H1 (cell line): ENCODE results near the gene PLXDC2. TPM values are rescaled to one million over a fixed set of nuclear protein-coding genes. Genes with fewer than 3 reads are reported as not detected.

Source experiments
- CTCF ChIA-PET: fragments of 300-600 bp; sonication (Branson Sonifier 250); formaldehyde crosslinking; loops from one replicate; lab custom pipeline; 2021; ENCODE audit not compliant: partially characterized antibody; lab: Charles Lee
- POLR2A ChIA-PET: fragments of 300-600 bp; sonication (Branson Sonifier 250); formaldehyde crosslinking; loops from one replicate; lab custom pipeline; 2021; ENCODE audit warnings: inconsistent platforms; ENCODE audit not compliant: partially characterized antibody; lab: Charles Lee
- DNase-seq, 2 experiments: peaks; one replicate each; pipeline versions ENCODE4 v3.0.0 to v3.0.0-alpha.2; 2010 to 2022; ENCODE audit warnings: low spot score in 2 of 2, low read depth in 1 of 2, mixed read lengths in 1 of 2
- FAIRE-seq: peaks from 2 replicates; lab custom pipeline; 2011; peaks lifted over from hg19 to GRCh38; lab: Jason Lieb, UNC
- H2AFZ ChIP-seq: 2 replicates; pipeline ENCODE4 v1.8.1; 2012; ENCODE audit warnings: low read length, inconsistent platforms
- H2AK5ac ChIP-seq: 2 replicates; pipeline ENCODE4 v1.6.1; 2013; ENCODE audit warnings: low read depth, low read length
- H2BK120ac ChIP-seq: replicated peaks from 2 replicates; pipeline ENCODE3; 2013; ENCODE audit warnings: low read depth, low read length, inconsistent platforms
- H2BK12ac ChIP-seq: 2 replicates; pipeline ENCODE4 v1.6.1; 2013; ENCODE audit warnings: low read depth, low read length
- H2BK15ac ChIP-seq: 2 replicates; pipeline ENCODE4 v1.6.1; 2013; ENCODE audit warnings: low read length
- H2BK20ac ChIP-seq: 2 replicates; pipeline ENCODE4 v1.6.1; 2013; ENCODE audit warnings: low read length
- H2BK5ac ChIP-seq: 2 replicates; pipeline ENCODE4 v1.6.1; 2013; ENCODE audit warnings: low read depth, low read length
- H3K14ac ChIP-seq: 2 replicates; pipeline ENCODE4 v1.6.1; 2013; ENCODE audit warnings: inconsistent platforms; ENCODE audit not compliant: insufficient read length
- H3K18ac ChIP-seq: 2 replicates; pipeline ENCODE4 v1.6.1; 2013; ENCODE audit warnings: low read length; ENCODE audit errors: extremely low read depth
- H3K23ac ChIP-seq: 2 replicates; pipeline ENCODE4 v1.6.1; 2013; ENCODE audit warnings: inconsistent platforms; ENCODE audit not compliant: insufficient read length
- H3K23me2 ChIP-seq: 2 replicates; pipeline ENCODE4 v1.6.1; 2013; ENCODE audit warnings: low read depth, low read length
- H3K27ac ChIP-seq: 2 replicates; pipeline ENCODE4 v1.6.1; 2011; ENCODE audit warnings: low read depth, low read length, inconsistent platforms
- H3K27me3 ChIP-seq, 4 experiments: replicated peaks in 1 of 4; 1 replicate in 1 of 4; 2 replicates in 3 of 4; pipeline versions ENCODE4 v1.6.1 to v1.8.1; 2011 to 2013; ENCODE audit warnings: low read length in 3 of 4, mild to moderate bottlenecking in 3 of 4, inconsistent platforms in 2 of 4, mixed read lengths in 2 of 4, moderate library complexity in 1 of 4; ENCODE audit not compliant: control insufficient read depth in 3 of 4, insufficient read depth in 3 of 4; ENCODE audit errors: extremely low read depth in 1 of 4
- H3K36me3 ChIP-seq, 4 experiments: 2 replicates each; pipeline versions ENCODE4 v1.6.1 to v1.8.1; 2011 to 2013; ENCODE audit warnings: mild to moderate bottlenecking in 4 of 4, low read length in 3 of 4, moderate library complexity in 2 of 4, control low read depth in 1 of 4, inconsistent platforms in 1 of 4; ENCODE audit not compliant: insufficient read depth in 4 of 4, control insufficient read depth in 2 of 4
- H3K4ac ChIP-seq: replicated peaks from 2 replicates; pipeline ENCODE3; 2013; ENCODE audit warnings: low read length, low read depth, mixed read lengths, inconsistent platforms; ENCODE audit not compliant: insufficient read length
- H3K4me1 ChIP-seq, 4 experiments: replicated peaks in 1 of 4; 1 replicate in 1 of 4; 2 replicates in 3 of 4; pipeline versions ENCODE4 v1.6.1 to v1.8.1; 2011 to 2013; ENCODE audit warnings: low read length in 3 of 4, inconsistent platforms in 2 of 4, mixed read lengths in 1 of 4; ENCODE audit not compliant: insufficient read depth in 4 of 4, control insufficient read depth in 3 of 4
- H3K4me2 ChIP-seq, 2 experiments: 2 replicates each; pipeline versions ENCODE4 v1.6.1 to v1.8.1; 2011 to 2013; ENCODE audit warnings: low read depth in 2 of 2, low read length in 2 of 2, control low read depth in 1 of 2, inconsistent platforms in 1 of 2, mild to moderate bottlenecking in 1 of 2; ENCODE audit not compliant: insufficient read depth in 1 of 2
- H3K4me3 ChIP-seq, 4 experiments: fragments of 200-600, 300-600 bp in 1 of 4; sonication (generic), shearing (Covaris generic), sonication (Bioruptor Twin) in 1 of 4; 2 replicates each; pipeline versions ENCODE4 v1.5.1 to v1.8.1; 2011 to 2016; ENCODE audit warnings: low read length in 4 of 4, low read depth in 3 of 4, control low read depth in 2 of 4, inconsistent platforms in 2 of 4, mild to moderate bottlenecking in 2 of 4, mixed read lengths in 1 of 4, moderate library complexity in 1 of 4; ENCODE audit not compliant: insufficient read depth in 2 of 4; ENCODE audit errors: extremely low read depth in 1 of 4
- H3K56ac ChIP-seq: replicated peaks from 2 replicates; pipeline ENCODE3; 2013; ENCODE audit warnings: low read depth, mild to moderate bottlenecking, mixed read lengths, low read length, inconsistent platforms; ENCODE audit not compliant: insufficient read length
- H3K79me1 ChIP-seq: 2 replicates; pipeline ENCODE4 v1.6.1; 2013; ENCODE audit warnings: low read depth, low read length, control low read depth
- H3K79me2 ChIP-seq, 2 experiments: 2 replicates each; pipeline versions ENCODE4 v1.6.1 to v1.8.1; 2012 to 2013; ENCODE audit warnings: low read length in 2 of 2, mild to moderate bottlenecking in 2 of 2, inconsistent platforms in 1 of 2; ENCODE audit not compliant: insufficient read depth in 2 of 2, control insufficient read depth in 1 of 2
- H3K9ac ChIP-seq, 4 experiments: replicated peaks in 1 of 4; 1 replicate in 1 of 4; 2 replicates in 3 of 4; pipeline versions ENCODE4 v1.6.1 to v1.8.1; 2011 to 2013; ENCODE audit warnings: low read depth in 3 of 4, low read length in 3 of 4, control low read depth in 2 of 4, mild to moderate bottlenecking in 2 of 4, moderate library complexity in 2 of 4, inconsistent platforms in 1 of 4; ENCODE audit errors: extremely low read depth in 1 of 4
- H3K9me3 ChIP-seq, 2 experiments: 2 replicates each; pipeline versions ENCODE4 v1.6.1 to v1.8.1; 2012 to 2013; ENCODE audit warnings: mild to moderate bottlenecking in 2 of 2, moderate library complexity in 2 of 2, control low read depth in 1 of 2, inconsistent platforms in 1 of 2, low read depth in 1 of 2, low read length in 1 of 2, mixed read lengths in 1 of 2; ENCODE audit not compliant: insufficient read depth in 2 of 2
- H4K20me1 ChIP-seq, 2 experiments: replicated peaks in 1 of 2; 2 replicates each; pipeline versions ENCODE3 to v1.8.1; 2011 to 2013; ENCODE audit warnings: inconsistent platforms in 2 of 2, low read length in 2 of 2, mild to moderate bottlenecking in 1 of 2; ENCODE audit not compliant: insufficient read depth in 2 of 2, control insufficient read depth in 1 of 2
- H4K5ac ChIP-seq: 2 replicates; pipeline ENCODE4 v1.6.1; 2013; ENCODE audit warnings: low read length, low read depth, mixed read lengths, inconsistent platforms; ENCODE audit not compliant: insufficient read length
- H4K8ac ChIP-seq: 2 replicates; pipeline ENCODE4 v1.8.0; 2013; ENCODE audit warnings: mild to moderate bottlenecking, moderate library complexity, low read length, inconsistent platforms; ENCODE audit not compliant: insufficient read depth; ENCODE audit errors: extremely low read depth
- H4K91ac ChIP-seq: replicated peaks from 2 replicates; pipeline ENCODE3; 2013; ENCODE audit warnings: low read length, mixed read lengths, inconsistent platforms; ENCODE audit not compliant: insufficient read length
- BRCA1 ChIP-seq: IDR thresholded peaks from 2 replicates; pipeline ENCODE4 v1.6.1; 2012; ENCODE audit warnings: low read depth, low read length, improper control_type of control experiment
- CBX5 ChIP-seq: fragments of 300-800, 300-1000 bp; sonication (generic); IDR thresholded peaks from 2 replicates; pipeline ENCODE4 v1.7.1; 2016; ENCODE audit warnings: antibody characterized with exemption, low read length, low read depth
- CHD1 ChIP-seq: IDR thresholded peaks from 2 replicates; pipeline ENCODE4 v1.6.1; 2012; ENCODE audit warnings: low read depth, low read length, improper control_type of control experiment
- GABPA ChIP-seq: IDR thresholded peaks from 2 replicates; pipeline ENCODE4 v1.6.1; 2011; ENCODE audit warnings: mild to moderate bottlenecking, low read length, moderate library complexity, borderline replicate concordance; ENCODE audit not compliant: insufficient read depth
- KDM5A ChIP-seq: fragments of 200-600 bp; IDR thresholded peaks from 2 replicates; pipeline ENCODE4 v1.7.1; 2012; ENCODE audit warnings: mild to moderate bottlenecking, low read length, inconsistent platforms, mixed read lengths
- NANOG ChIP-seq: IDR thresholded peaks from 2 replicates; pipeline ENCODE4 v1.6.1; 2011; ENCODE audit warnings: low read length, low read depth, mild to moderate bottlenecking, inconsistent platforms; ENCODE audit not compliant: insufficient read depth, poor library complexity, severe bottlenecking
- NRF1 ChIP-seq: IDR thresholded peaks from 2 replicates; pipeline ENCODE4 v1.6.1; 2011; ENCODE audit warnings: mild to moderate bottlenecking, low read depth, low read length, improper control_type of control experiment
- POLR2AphosphoS5 ChIP-seq: IDR thresholded peaks from 2 replicates; pipeline ENCODE4 v1.6.1; 2011; ENCODE audit warnings: low read depth, low read length
- RNF2 ChIP-seq: fragments of 200-900, 300-1000 bp; sonication (generic); IDR thresholded peaks from 2 replicates; pipeline ENCODE4 v1.7.1; 2016; ENCODE audit warnings: borderline replicate concordance, low read depth, mild to moderate bottlenecking, antibody characterized with exemption, low read length; ENCODE audit not compliant: poor library complexity, severe bottlenecking; ENCODE audit errors: missing control alignments
- TCF12 ChIP-seq: IDR thresholded peaks from 2 replicates; pipeline ENCODE4 v1.6.1; 2011; ENCODE audit warnings: low read depth, mild to moderate bottlenecking, low read length
- WGBS, 2 experiments: shearing (Covaris generic) in 1 of 2; methylation state at CpG; one replicate each; pipeline versions ENCODE4 v1.1.6 to v1.1.7; 2013 to 2015; ENCODE audit warnings: low lambda C conversion rate in 2 of 2, mixed read lengths in 2 of 2, inconsistent platforms in 1 of 2, low coverage in 1 of 2, missing lambda C conversion rate in 1 of 2; ENCODE audit not compliant: insufficient replicate concordance in 2 of 2, insufficient coverage in 1 of 2, insufficient read length in 1 of 2; ENCODE audit errors: extremely low coverage in 1 of 2, missing lambda C conversion rate in 1 of 2; 5-methylcytosine and 5-hydroxymethylcytosine counted together
- polyA plus RNA-seq, 7 experiments: library from polyadenylated mRNA; depleted of rRNA in 3 of 7; stranded (reverse) in 5 of 7; unstranded in 2 of 7; fragments of >200 nt in 5 of 7; fragments of 200-250 nt in 2 of 7; gene quantifications; 1 replicate in 5 of 7; 2 replicates in 1 of 7; 4 replicates in 1 of 7; pipeline versions ENCODE4 v1.2.1 to v1.2.3, GENCODE V29; 2011 to 2013; ENCODE audit warnings: missing spikeins in 2 of 7, mixed read lengths in 2 of 7
- total RNA-seq: library from RNA; stranded (reverse); fragmentation: NEBNext Ultra II Directional; extraction: Animal tissue kit (Norgen Biotek cat#: 25700); gene quantifications from 2 replicates; pipeline ENCODE4 v1.2.1, GENCODE V29; 2021

Gene PLXDC2
- total and polyA plus RNA-seq, 2 of the 8 experiments (the other 6 are each of a cell fraction or from before 2014, with no cell fraction given), result 23.0 to 40.5 TPM

- Histone ChIP-seq H4K91ac (no peak overlapping the region), H2AFZ (no peak overlapping the region), H3K18ac (no peak overlapping the region), H4K20me1 (no peaks in the 10 kb centered on the region), H3K27ac (no peak overlapping the region), H3K14ac (no peak overlapping the region), H3K9me3 (no peaks in the 10 kb centered on the region), H3K27me3 (no peaks in the 10 kb centered on the region), H3K36me3 (no peaks in the 10 kb centered on the region), H2AK5ac (no peak overlapping the region), H3K23ac (no peak overlapping the region), H3K23me2 (no peaks in the 10 kb centered on the region), H2BK5ac (no peak overlapping the region), H2BK15ac (no peak overlapping the region), H3K4me1 (no peaks in the 10 kb centered on the region; a peak in 1 of 7 replicates), H2BK12ac (no peak overlapping the region), H4K5ac (no peak overlapping the region), H2BK120ac (no peak overlapping the region), H4K8ac (no peak overlapping the region), H3K79me2 (no peaks in the 10 kb centered on the region), H3K79me1 (no peaks in the 10 kb centered on the region; the same call in 1 of the 2 replicates), H3K4ac (no peak overlapping the region), H3K4me2 (no peak overlapping the region), H3K56ac (no peak overlapping the region), H2BK20ac (no peak overlapping the region), H3K9ac (no peak overlapping the region), H3K4me3 (no peak overlapping the region)
- DNase-seq, result no peak
- WGBS, 2 experiments, result 92% methylated on average over 1 of the region's 1 CpG; no CpG with 5 or more reads in 1 of the 2 experiments
- POLR2A ChIA-PET, result interaction anchor here (1.3 kb wide), 1 partner anchor 9 kb away, joined by 3 read pairs; no protein-coding TSS in a partner anchor
- no peak for FAIRE-seq
- CTCF ChIA-PET, result interaction anchor here (0.6 kb wide), 1 partner anchor 1225 kb away, joined by 4 read pairs; no protein-coding TSS in a partner anchor
- no peak for TF ChIP-seq NRF1
- TF ChIP-seq KDM5A, result no peak
- no peak for TF ChIP-seq CBX5
- TF ChIP-seq BRCA1, result no peak
- TF ChIP-seq POLR2AphosphoS5, result no peak
- no peak for TF ChIP-seq GABPA
- TF ChIP-seq RNF2, result no peak
- TF ChIP-seq CHD1, result no peak
- TF ChIP-seq NANOG, result no peak
- TF ChIP-seq TCF12, result no peak
These were observed 289.7 kb downstream of the PLXDC2 start for GRCh38 chr10:20105931-20106330.
